HCT116 (cell line): ENCODE results near the gene WNK2. TPM values are rescaled to one million over a fixed set of nuclear protein-coding genes. Genes with fewer than 3 reads are reported as not detected.
"Not testable (repeated sequence)": the region's sequence is repeated elsewhere in the genome, so short reads cannot be mapped to it uniquely, and the experiment has no call there.

Experiments used
- ATAC-seq: fragments of 200-7000 bp; cut with Tn5 transposase; 2 replicates; pipeline ENCODE4 v1.9.1; 2020; ENCODE audit warnings: mild to moderate bottlenecking, moderate library complexity
- BruUV-seq: library from RNA; stranded (reverse); fragments of 400-500 nt; replicated peaks from 2 replicates; lab custom pipeline; 2021; lab: Mats Ljungman, UMichigan
- CTCF ChIA-PET: fragments of 300-600 bp; sonication (Branson Sonifier 250); formaldehyde crosslinking; loops from one replicate; lab custom pipeline; 2021; ENCODE audit warnings: antibody characterized with exemption; lab: Charles Lee
- POLR2A ChIA-PET: fragments of 300-600, 350-600 bp; sonication (Branson Sonifier 250); formaldehyde crosslinking; loops from one replicate; lab custom pipeline; 2021; ENCODE audit warnings: antibody characterized with exemption; lab: Charles Lee
- RAD21 ChIA-PET, 2 experiments: fragments of 300-600 bp; sonication (Branson Sonifier 250); formaldehyde crosslinking; loops; one replicate each; lab custom pipeline; 2023; ENCODE audit warnings: low total read pairs in 2 of 2; ENCODE audit not compliant: uncharacterized antibody in 2 of 2, unreplicated experiment in 2 of 2, low non-redundant PET in 1 of 2; lab: Charles Lee
- DNase-seq: peaks from one replicate; pipeline ENCODE4 v3.0.0-alpha.2; 2010; ENCODE audit warnings: low read depth, low spot score
- H2AFZ ChIP-seq: fragments of 200-600 bp; shearing (Covaris generic), sonication (generic); 2 replicates; pipeline ENCODE4 v1.6.1; 2017; ENCODE audit warnings: low read depth, mixed run types, mixed read lengths, antibody characterized with exemption, low read length; ENCODE audit not compliant: poor library complexity, severe bottlenecking
- H3K27ac ChIP-seq: 2 replicates; pipeline ENCODE4 v1.5.1; 2012; ENCODE audit warnings: low read depth, low read length
- H3K27me3 ChIP-seq: fragments of 200-600 bp; sonication (generic); 2 replicates; pipeline ENCODE4 v1.6.1; 2016; ENCODE audit warnings: mixed run types, low read length, mixed read lengths; ENCODE audit not compliant: insufficient read depth
- H3K36me3 ChIP-seq, 2 experiments: fragments of 200-500 bp in 1 of 2; fragments of 200-600 bp in 1 of 2; sonication (Bioruptor generic) in 1 of 2; sonication (generic) in 1 of 2; 2 replicates each; pipeline versions ENCODE4 v1.5.1 to v1.6.1; 2014 to 2016; ENCODE audit warnings: low read length in 2 of 2, inconsistent platforms in 1 of 2, mixed read lengths in 1 of 2, mixed run types in 1 of 2; ENCODE audit not compliant: insufficient read depth in 2 of 2, control insufficient read depth in 1 of 2
- H3K4me1 ChIP-seq, 2 experiments: fragments of 200-600 bp in 1 of 2; sonication (generic) in 1 of 2; 2 replicates each; pipeline versions ENCODE4 v1.5.1 to v1.6.1; 2012 to 2017; ENCODE audit warnings: low read length in 2 of 2, inconsistent platforms in 1 of 2, mild to moderate bottlenecking in 1 of 2, mixed read lengths in 1 of 2, mixed run types in 1 of 2, moderate library complexity in 1 of 2; ENCODE audit not compliant: insufficient read depth in 2 of 2, control insufficient read depth in 1 of 2
- H3K4me2 ChIP-seq: fragments of 200-600 bp; sonication (generic); 2 replicates; pipeline ENCODE4 v1.6.1; 2017; ENCODE audit warnings: mixed run types, low read length, mixed read lengths
- H3K4me3 ChIP-seq, 2 experiments: fragments of 200-600 bp in 1 of 2; sonication (generic) in 1 of 2; replicated peaks in 1 of 2; 2 replicates each; pipeline ENCODE4 v1.5.1; 2011 to 2016; ENCODE audit warnings: low read length in 2 of 2, control low read depth in 1 of 2, low read depth in 1 of 2, mild to moderate bottlenecking in 1 of 2, mixed read lengths in 1 of 2, mixed run types in 1 of 2
- H3K79me2 ChIP-seq: fragments of 200-600 bp; sonication (generic); 2 replicates; pipeline ENCODE4 v1.6.1; 2017; ENCODE audit warnings: mild to moderate bottlenecking, mixed run types, low read length, moderate library complexity, mixed read lengths; ENCODE audit not compliant: insufficient read depth
- H3K9ac ChIP-seq: fragments of 200-600 bp; sonication (generic); 2 replicates; pipeline ENCODE4 v1.6.1; 2016; ENCODE audit warnings: low read length, mixed read lengths
- H3K9me2 ChIP-seq: fragments of 200-600 bp; sonication (generic), shearing (Covaris generic); 2 replicates; pipeline ENCODE4 v1.6.1; 2017; ENCODE audit warnings: mixed run types, mild to moderate bottlenecking, moderate library complexity; ENCODE audit not compliant: insufficient read depth
- H3K9me3 ChIP-seq, 2 experiments: fragments of 200-500 bp in 1 of 2; fragments of 200-600 bp in 1 of 2; sonication (Bioruptor generic) in 1 of 2; sonication (generic) in 1 of 2; 2 replicates each; pipeline ENCODE4 v1.6.1; 2014 to 2017; ENCODE audit warnings: low read length in 2 of 2, mixed read lengths in 2 of 2, inconsistent platforms in 1 of 2, low read depth in 1 of 2, mild to moderate bottlenecking in 1 of 2, mixed run types in 1 of 2, moderate library complexity in 1 of 2; ENCODE audit not compliant: control insufficient read depth in 1 of 2, insufficient read depth in 1 of 2
- H4K20me1 ChIP-seq: fragments of 200-600 bp; sonication (generic), shearing (Covaris generic); 2 replicates; pipeline ENCODE4 v1.6.1; 2017; ENCODE audit warnings: mixed run types, mild to moderate bottlenecking, moderate library complexity; ENCODE audit not compliant: insufficient read depth
- intact Hi-C: fragments of 100-400 bp; cut with micrococcal nuclease; formaldehyde crosslinking; loops from 2 replicates; pipeline ENCODE4 v1.10.0; 2022
- total RNA-seq: library from RNA; stranded (reverse); gene quantifications from one replicate; pipeline ENCODE4 v1.2.1, GENCODE V29; 2021; ENCODE audit not compliant: unreplicated experiment

Gene WNK2
- total RNA-seq, 1 experiment from 2014 or later = 24.4 TPM

DNA sequence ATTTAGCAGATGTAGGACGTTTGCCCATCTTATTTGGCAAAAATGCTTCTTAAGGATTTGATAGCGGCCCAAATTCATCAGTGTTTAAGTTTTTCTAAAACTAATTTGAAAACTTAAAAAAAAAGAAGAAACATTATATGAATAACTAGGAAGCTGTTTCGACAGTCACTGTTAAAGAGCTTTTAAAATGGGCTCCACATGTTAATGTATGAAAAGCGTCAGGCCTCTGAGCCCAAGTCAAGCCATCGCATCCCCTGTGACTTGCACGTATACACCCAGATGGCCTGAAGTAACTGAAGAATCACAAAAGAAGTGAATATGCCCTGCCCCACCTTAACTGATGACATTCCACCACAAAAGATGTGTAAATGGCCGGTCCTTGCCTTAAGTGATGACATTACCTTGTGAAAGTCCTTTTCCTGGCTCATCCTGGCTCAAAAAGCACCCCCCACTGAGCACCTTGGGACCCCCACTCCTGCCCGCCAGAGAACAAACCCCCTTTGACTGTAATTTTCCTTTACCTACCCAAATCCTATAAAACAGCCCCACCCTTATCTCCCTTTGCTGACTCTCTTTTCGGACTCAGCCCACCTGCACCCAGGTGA, 163.5 kb downstream of the WNK2 start:
- H2AFZ ChIP-seq, H3K79me2 ChIP-seq, DNase-seq, RAD21 ChIA-PET, H3K27ac ChIP-seq, CTCF ChIA-PET, intact Hi-C loops, BruUV-seq, H3K4me2 ChIP-seq, H3K36me3 ChIP-seq, H3K9me2 ChIP-seq, ATAC-seq, H3K4me1 ChIP-seq, POLR2A ChIA-PET, H3K9me3 ChIP-seq, H3K9ac ChIP-seq, H3K27me3 ChIP-seq, H3K4me3 ChIP-seq, H4K20me1 ChIP-seq: not testable (repeated sequence)

DNA sequence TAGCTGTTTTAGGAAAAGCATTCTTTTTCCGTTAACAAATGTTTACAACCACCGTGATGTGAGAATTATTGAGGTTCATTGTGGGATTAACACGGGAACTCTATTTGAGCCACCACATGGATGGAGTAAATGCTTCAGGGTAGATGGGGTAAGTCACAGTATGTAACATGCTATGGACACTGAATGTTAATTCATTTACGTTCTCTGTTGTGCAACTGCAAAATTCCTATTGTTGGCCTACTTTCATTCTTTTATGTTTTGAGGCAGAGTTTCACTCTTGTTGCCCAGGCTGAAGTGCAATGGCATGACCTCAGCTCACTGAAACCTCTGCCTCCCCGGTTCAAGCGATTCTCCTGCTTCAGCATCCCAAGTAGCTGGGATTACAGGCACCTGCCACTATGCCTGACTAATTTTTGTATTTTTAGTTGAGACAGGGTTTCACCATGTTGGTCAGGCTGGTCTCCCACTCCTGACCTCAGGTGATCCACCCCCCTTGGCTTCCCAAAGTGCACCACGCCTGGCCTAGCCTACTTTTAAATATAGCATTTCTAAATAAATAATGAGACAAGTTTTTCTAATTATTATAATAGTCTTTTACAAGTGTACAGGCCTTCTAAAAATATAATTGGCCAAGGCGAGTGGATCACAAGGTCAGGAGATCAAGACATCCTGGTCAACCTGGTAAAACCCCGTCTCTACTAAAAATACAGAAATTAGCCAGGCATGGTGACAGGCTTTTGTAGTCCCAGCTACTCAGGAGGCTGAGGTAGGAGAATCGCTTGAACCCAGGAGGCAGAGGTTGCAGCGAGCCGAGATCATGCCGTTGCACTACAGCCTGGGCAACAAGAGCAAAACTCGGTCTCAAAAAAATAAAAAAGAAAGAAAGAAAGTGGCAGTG, 169.7 kb downstream of the WNK2 start:
- H3K9me3 ChIP-seq, intact Hi-C loops, ATAC-seq, H3K27me3 ChIP-seq, POLR2A ChIA-PET, RAD21 ChIA-PET, H3K4me3 ChIP-seq, H4K20me1 ChIP-seq, BruUV-seq, H3K27ac ChIP-seq, H3K4me2 ChIP-seq, H3K79me2 ChIP-seq, H3K9ac ChIP-seq, H3K9me2 ChIP-seq, H3K36me3 ChIP-seq, DNase-seq: not testable (repeated sequence)
- Histone ChIP-seq H3K4me1 (peaks cover 5 to 11% of the 10 kb centered on the region in 2 experiments), H2AFZ (peak overlapping the region; percentile 50)
- CTCF ChIA-PET = interaction anchor here (1.5 kb wide), 1 partner anchor 213 kb away, joined by 3 read pairs; no protein-coding TSS in a partner anchor
